ENCODE results near the gene GLRA1.

DNA sequence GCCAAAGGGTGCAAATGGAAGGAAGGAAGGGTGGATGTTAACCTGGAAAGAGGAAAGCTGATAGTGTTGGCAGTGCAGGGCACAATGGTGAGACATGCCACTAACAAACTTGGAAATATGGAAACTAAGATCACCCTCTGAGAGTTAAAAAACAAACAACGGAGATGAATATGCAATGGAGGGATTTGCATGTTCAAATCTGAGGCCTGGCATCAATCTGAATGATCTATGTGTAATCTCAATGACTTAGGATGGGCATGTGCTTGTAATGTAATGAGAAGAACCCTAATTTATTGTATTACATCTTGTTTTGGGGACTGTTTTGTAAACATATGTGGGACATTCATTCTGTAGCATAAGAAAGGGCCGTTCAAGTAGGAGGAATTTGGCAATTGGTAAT lies 54.4 kb downstream of the GLRA1 start:
- TF ChIP-seq, protein P1, sequence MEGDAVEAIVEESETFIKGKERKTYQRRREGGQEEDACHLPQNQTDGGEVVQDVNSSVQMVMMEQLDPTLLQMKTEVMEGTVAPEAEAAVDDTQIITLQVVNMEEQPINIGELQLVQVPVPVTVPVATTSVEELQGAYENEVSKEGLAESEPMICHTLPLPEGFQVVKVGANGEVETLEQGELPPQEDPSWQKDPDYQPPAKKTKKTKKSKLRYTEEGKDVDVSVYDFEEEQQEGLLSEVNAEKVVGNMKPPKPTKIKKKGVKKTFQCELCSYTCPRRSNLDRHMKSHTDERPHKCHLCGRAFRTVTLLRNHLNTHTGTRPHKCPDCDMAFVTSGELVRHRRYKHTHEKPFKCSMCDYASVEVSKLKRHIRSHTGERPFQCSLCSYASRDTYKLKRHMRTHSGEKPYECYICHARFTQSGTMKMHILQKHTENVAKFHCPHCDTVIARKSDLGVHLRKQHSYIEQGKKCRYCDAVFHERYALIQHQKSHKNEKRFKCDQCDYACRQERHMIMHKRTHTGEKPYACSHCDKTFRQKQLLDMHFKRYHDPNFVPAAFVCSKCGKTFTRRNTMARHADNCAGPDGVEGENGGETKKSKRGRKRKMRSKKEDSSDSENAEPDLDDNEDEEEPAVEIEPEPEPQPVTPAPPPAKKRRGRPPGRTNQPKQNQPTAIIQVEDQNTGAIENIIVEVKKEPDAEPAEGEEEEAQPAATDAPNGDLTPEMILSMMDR (optimal IDR thresholded peaks at IDR 0.05 in 1 of 3, IDR thresholded peaks at IDR 0.05 in 1 of 3, conservative IDR thresholded peaks at IDR 0.05 in 1 of 3; ENCODE audit: extremely low read depth in 1 of 3, insufficient read depth in 2 of 3, low read length in 3 of 3), result no peak
- TF ChIP-seq EZH2 (IDR thresholded peaks at IDR 0.05; ENCODE audit: low read length), result no peak
